Mucosa of stomach (tissue), 1 donor: ENCODE data around the gene JPT2.
"Not testable (repeated sequence)": the region's sequence is repeated elsewhere in the genome, so short reads cannot be mapped to it uniquely, and the experiment has no call there.

Source experiments
- H3K27me3 ChIP-seq: one replicate; pipeline ENCODE4 v1.7.0; 2013; ENCODE audit warnings: mild to moderate bottlenecking, low read length; ENCODE audit not compliant: control insufficient read depth, insufficient read depth
- H3K36me3 ChIP-seq: one replicate; pipeline ENCODE4 v1.7.0; 2013; ENCODE audit warnings: low read length; ENCODE audit not compliant: control insufficient read depth, insufficient read depth
- H3K4me1 ChIP-seq: one replicate; pipeline ENCODE4 v1.7.0; 2013; ENCODE audit warnings: mild to moderate bottlenecking, low read length; ENCODE audit not compliant: control insufficient read depth, insufficient read depth
- H3K4me3 ChIP-seq: one replicate; pipeline ENCODE4 v1.7.0; 2013; ENCODE audit warnings: low read length
- H3K9ac ChIP-seq: one replicate; pipeline ENCODE4 v1.7.0; 2013; ENCODE audit warnings: mild to moderate bottlenecking, low read length, moderate library complexity
- H3K9me3 ChIP-seq: one replicate; pipeline ENCODE4 v1.7.0; 2013; ENCODE audit warnings: mild to moderate bottlenecking, low read length, moderate library complexity; ENCODE audit not compliant: control insufficient read depth
- donor health status: Pancreatic carcinoma.

JPT2 gene

GRCh38 chr16:1705324-1705687, 27.2 kb downstream of the JPT2 start:
- not testable (repeated sequence) for H3K9me3 ChIP-seq, H3K36me3 ChIP-seq, H3K27me3 ChIP-seq
- Histone ChIP-seq H3K9ac (peak overlapping the region; percentile 80), H3K4me3 (peak overlapping the region; percentile 64), H3K4me1 (peaks cover 26% of the 10 kb centered on the region)

GRCh38 chr16:1705688-1706385, 27.8 kb downstream of the JPT2 start, which contains the start of gene MAPK8IP3:
MAPK8IP3 (plus strand) TSS chr16:1706195; CDS start chr16:1706340, 145 bp downstream.
- no peaks in the 10 kb centered on the region for H3K36me3 ChIP-seq
- no peaks in the 10 kb centered on the region for H3K9me3 ChIP-seq
- H3K9ac ChIP-seq = peak within 1 kb of the TSS; percentile 80
- peaks cover 26% of the 10 kb centered on the region for H3K4me1 ChIP-seq
- no peaks in the 10 kb centered on the region for H3K27me3 ChIP-seq
- peak within 1 kb of the TSS; percentile 64 for H3K4me3 ChIP-seq

- H3K9me3 ChIP-seq = no peaks in the 10 kb centered on the region
- no peaks in the 10 kb centered on the region for H3K36me3 ChIP-seq
- H3K9ac ChIP-seq = peak overlapping the region; percentile 80
- no peaks in the 10 kb centered on the region for H3K27me3 ChIP-seq
- peak overlapping the region; percentile 64 for H3K4me3 ChIP-seq
- peaks cover 26% of the 10 kb centered on the region for H3K4me1 ChIP-seq
These were observed 28.5 kb downstream of the JPT2 start for GRCh38 chr16:1706386-1707192.

- Histone ChIP-seq H3K9ac (peak overlapping the region; percentile 63), H3K4me1 (peaks cover 26% of the 10 kb centered on the region), H3K36me3 (no peaks in the 10 kb centered on the region), H3K27me3 (no peaks in the 10 kb centered on the region), H3K9me3 (no peaks in the 10 kb centered on the region), H3K4me3 (peak overlapping the region; percentile 42)
These were observed 29.2 kb downstream of the JPT2 start for GRCh38 chr16:1707193-1707790.

GRCh38 chr16:1708083-1708767, 30.1 kb downstream of the JPT2 start:
- H3K9ac ChIP-seq = peak overlapping the region; percentile 63
- peaks cover 26% of the 10 kb centered on the region for H3K4me1 ChIP-seq
- H3K9me3 ChIP-seq = no peaks in the 10 kb centered on the region
- H3K27me3 ChIP-seq = no peaks in the 10 kb centered on the region
- H3K4me3 ChIP-seq = no peak overlapping the region
- no peaks in the 10 kb centered on the region for H3K36me3 ChIP-seq

- Histone ChIP-seq H3K9me3 (no peaks in the 10 kb centered on the region), H3K9ac (no peak overlapping the region), H3K27me3 (no peaks in the 10 kb centered on the region), H3K4me1 (peaks cover 26% of the 10 kb centered on the region), H3K4me3 (no peak overlapping the region), H3K36me3 (no peaks in the 10 kb centered on the region)
These were observed 30.7 kb downstream of the JPT2 start for GRCh38 chr16:1708768-1709180.

GRCh38 chr16:1709356-1709755, 31.3 kb downstream of the JPT2 start:
- Histone ChIP-seq H3K9me3 (no peaks in the 10 kb centered on the region), H3K27me3 (no peaks in the 10 kb centered on the region), H3K4me1 (peaks cover 26% of the 10 kb centered on the region), H3K4me3 (no peak overlapping the region), H3K36me3 (no peaks in the 10 kb centered on the region), H3K9ac (no peak overlapping the region)

- H3K9me3 ChIP-seq = no peaks in the 10 kb centered on the region
- H3K36me3 ChIP-seq = no peaks in the 10 kb centered on the region
- H3K9ac ChIP-seq = no peak overlapping the region
- H3K27me3 ChIP-seq = no peaks in the 10 kb centered on the region
- H3K4me1 ChIP-seq = peaks cover 22% of the 10 kb centered on the region
- H3K4me3 ChIP-seq = no peak overlapping the region
These were observed 32.9 kb downstream of the JPT2 start for GRCh38 chr16:1710811-1711507.

- H3K9me3 ChIP-seq = no peaks in the 10 kb centered on the region
- H3K4me3 ChIP-seq = no peak overlapping the region
- no peak overlapping the region for H3K9ac ChIP-seq
- peaks cover 12% of the 10 kb centered on the region for H3K4me1 ChIP-seq
- H3K27me3 ChIP-seq = no peaks in the 10 kb centered on the region
- no peaks in the 10 kb centered on the region for H3K36me3 ChIP-seq
These were observed 34.7 kb downstream of the JPT2 start for GRCh38 chr16:1712791-1713261.

- no peaks in the 10 kb centered on the region for H3K27me3 ChIP-seq
- no peaks in the 10 kb centered on the region for H3K9me3 ChIP-seq
- peaks cover 7% of the 10 kb centered on the region for H3K4me1 ChIP-seq
- H3K4me3 ChIP-seq = no peak overlapping the region
- H3K9ac ChIP-seq = no peak overlapping the region
- H3K36me3 ChIP-seq = no peaks in the 10 kb centered on the region
These were observed 35.3 kb downstream of the JPT2 start for GRCh38 chr16:1713331-1713730.

GRCh38 chr16:1713933-1714332, 35.9 kb downstream of the JPT2 start:
- no peak overlapping the region for H3K4me3 ChIP-seq
- H3K9ac ChIP-seq = no peak overlapping the region
- H3K9me3 ChIP-seq = no peaks in the 10 kb centered on the region
- H3K4me1 ChIP-seq = peaks cover 1% of the 10 kb centered on the region
- no peaks in the 10 kb centered on the region for H3K36me3 ChIP-seq
- H3K27me3 ChIP-seq = no peaks in the 10 kb centered on the region
